ENCODE results near the gene DLL3.

The DLL3 gene

GRCh38 chr19:39539518-39540332 is 41.0 kb downstream of the DLL3 start, which contains the start of gene EID2 (continued):
- TF ChIP-seq HIC1 (tag by site-specific recombination; IDR thresholded peaks at IDR 0.05) (no peak; the same call in 1 of the 2 replicates), ZNF518A (tag by site-specific recombination; conservative IDR thresholded peaks at IDR 0.05; ENCODE audit: low read depth) (no peak), ZNF138 (tag by site-specific recombination; IDR thresholded peaks at IDR 0.05; ENCODE audit: borderline replicate concordance) (no peak), ZNF221 (tag by site-specific recombination; IDR thresholded peaks at IDR 0.05; ENCODE audit: borderline replicate concordance) (no peak), ZNF561 (tag by site-specific recombination; IDR thresholded peaks at IDR 0.05; ENCODE audit: borderline replicate concordance) (no peak; the same call in 1 of the 2 replicates), GLIS2 (tag by site-specific recombination; IDR thresholded peaks at IDR 0.05) (no peak), ZNF571 (tag by site-specific recombination; IDR thresholded peaks at IDR 0.05) (no peak), ZNF174 (tag by site-specific recombination; IDR thresholded peaks at IDR 0.05) (no peak), BCL11B (tag by site-specific recombination; IDR thresholded peaks at IDR 0.05; ENCODE audit: low read depth) (no peak), OVOL3 (tag by site-specific recombination; IDR thresholded peaks at IDR 0.05) (no peak), ZNF175 (tag by site-specific recombination; IDR thresholded peaks at IDR 0.05) (no peak), ZNF548 (tag by site-specific recombination; IDR thresholded peaks at IDR 0.05) (no peak), KLF10 (tag by site-specific recombination; IDR thresholded peaks at IDR 0.05) (0 out of 2 replicates have a peak, but pooled peaks have one; percentile 15), ZNF362 (tag by site-specific recombination; IDR thresholded peaks at IDR 0.05) (no peak), ZNF157 (tag by site-specific recombination; IDR thresholded peaks at IDR 0.05) (no peak; the same call in 1 of the 2 replicates), ZNF513 (tag by site-specific recombination; IDR thresholded peaks at IDR 0.05) (0 out of 2 replicates have a peak, but pooled peaks have one; percentile 12), ZNF155 (tag by site-specific recombination; IDR thresholded peaks at IDR 0.05) (no peak), ZSCAN18 (tag by site-specific recombination; IDR thresholded peaks at IDR 0.05) (no peak), ZSCAN23 (tag by site-specific recombination; IDR thresholded peaks at IDR 0.05) (no peak), ZSCAN4 (tag by site-specific recombination; IDR thresholded peaks at IDR 0.05) (no peak), ZNF521 (tag by site-specific recombination; IDR thresholded peaks at IDR 0.05) (no peak), SP7 (tag by site-specific recombination; IDR thresholded peaks at IDR 0.05) (peak; percentile 66), ELK4 (IDR thresholded peaks at IDR 0.05; ENCODE audit: borderline replicate concordance, low read depth, low read length) (no peak), ZNF23 (tag by site-specific recombination; IDR thresholded peaks at IDR 0.05; ENCODE audit: borderline replicate concordance) (no peak), ZNF610 (tag by site-specific recombination; IDR thresholded peaks at IDR 0.05; ENCODE audit: borderline replicate concordance) (no peak)
